Hematopoietic multipotent progenitor cell treated with erythropoietin and hydrocortisone succinate and interleukin-3 and kit ligand, for 6 days (in vitro differentiated cells): ENCODE results near the gene PTPRR.
A peak's percentile ranks its signal among the peaks of the same experiment; 100 is the strongest.

Experiments
- DNase-seq: peaks from one replicate; pipeline ENCODE4 v3.0.0-alpha.2; 2015

The PTPRR gene

GRCh38 chr12:70590051-70590450, 330.5 kb downstream of the PTPRR start:
- DNase-seq, result peak; percentile 86
